ENCODE measurements around the gene TDRD7. TPM values are rescaled to one million over a fixed set of nuclear protein-coding genes. Genes with fewer than 3 reads are reported as not detected.
A peak's percentile ranks its signal among the peaks of the same experiment; 100 is the strongest.

The TDRD7 gene
- total and polyA plus RNA-seq, 9 of the 15 experiments (the other 6 are each of a cell fraction or from before 2014, with no cell fraction given): 2.2 to 7.7 (median 5.2) TPM

GRCh38 chr9:97368964-97369363 is 42.9 kb upstream of the TDRD7 start:
- no peak for ATAC-seq
- Histone ChIP-seq H3K9me1 (ENCODE audit: control insufficient read depth, insufficient read depth, low read length) (no peaks in the 10 kb centered on the region), H3K4me1 (replicated peaks in 1 of 2; ENCODE audit: control insufficient read depth in 2 of 2, insufficient read depth in 2 of 2, low read length in 2 of 2) (peaks cover 5 to 8% of the 10 kb centered on the region in 2 experiments), H3K27me3 (ENCODE audit: control insufficient read depth in 2 of 2, insufficient read depth in 2 of 2, low read length in 2 of 2) (no peaks in the 10 kb centered on the region), H3K27ac (ENCODE audit: extremely low read depth, low read depth, low read length) (no peak overlapping the region), H3K9ac (ENCODE audit: insufficient read depth in 1 of 2, low read depth in 2 of 2, low read length in 2 of 2) (no peak overlapping the region), H3K9me3 (replicated peaks; ENCODE audit: control insufficient read depth, insufficient read depth, low read depth, low read length) (0 out of 2 replicates have a peak, but pooled peaks cover 4% of the 10 kb centered on the region), H2AFZ (ENCODE audit: low read depth, low read length) (no peak overlapping the region), H3K4me2 (ENCODE audit: insufficient read depth, low read length) (no peak overlapping the region), H3K36me3 (ENCODE audit: control insufficient read depth, insufficient read depth, low read length) (no peaks in the 10 kb centered on the region), H3K79me2 (ENCODE audit: control insufficient read depth, insufficient read depth, low read length) (no peaks in the 10 kb centered on the region), H3K4me3 (no peak overlapping the region), H4K20me1 (replicated peaks; ENCODE audit: control insufficient read depth, insufficient read depth, low read length) (no peaks in the 10 kb centered on the region)
- POLR2A ChIA-PET: interaction anchor here (0.8 to 1.3 kb wide), 2 partner anchors 8 to 10 kb away, joined by 3 to 4 read pairs; no protein-coding TSS in a partner anchor
- in situ Hi-C loops (cut with MboI): no loop called here
- CTCF ChIA-PET (ENCODE audit: low intra/inter-chr PET ratio): no interaction called here
- peak; percentile 30 for TF ChIP-seq ZNF280A (IDR thresholded peaks at IDR 0.05; ENCODE audit: low read depth, partially characterized antibody)
- peak; percentile 40 for TF ChIP-seq RBM25 (IDR thresholded peaks at IDR 0.05; ENCODE audit: low read depth, low read length, severe bottlenecking)
- TF ChIP-seq NR2C2 (CRISPR knock-in tag; IDR thresholded peaks at IDR 0.05): no peak
- no peak for TF ChIP-seq NR2C2 (tag; IDR thresholded peaks at IDR 0.05)
- TF ChIP-seq IRF2 (CRISPR knock-in tag; IDR thresholded peaks at IDR 0.05): no peak
- no peak for TF ChIP-seq POLR2H (tag; IDR thresholded peaks at IDR 0.05; ENCODE audit: low read depth)
- TF ChIP-seq, protein P1, sequence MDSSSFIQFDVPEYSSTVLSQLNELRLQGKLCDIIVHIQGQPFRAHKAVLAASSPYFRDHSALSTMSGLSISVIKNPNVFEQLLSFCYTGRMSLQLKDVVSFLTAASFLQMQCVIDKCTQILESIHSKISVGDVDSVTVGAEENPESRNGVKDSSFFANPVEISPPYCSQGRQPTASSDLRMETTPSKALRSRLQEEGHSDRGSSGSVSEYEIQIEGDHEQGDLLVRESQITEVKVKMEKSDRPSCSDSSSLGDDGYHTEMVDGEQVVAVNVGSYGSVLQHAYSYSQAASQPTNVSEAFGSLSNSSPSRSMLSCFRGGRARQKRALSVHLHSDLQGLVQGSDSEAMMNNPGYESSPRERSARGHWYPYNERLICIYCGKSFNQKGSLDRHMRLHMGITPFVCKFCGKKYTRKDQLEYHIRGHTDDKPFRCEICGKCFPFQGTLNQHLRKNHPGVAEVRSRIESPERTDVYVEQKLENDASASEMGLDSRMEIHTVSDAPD (CRISPR knock-in tag; IDR thresholded peaks at IDR 0.05): no peak
- no peak for TF ChIP-seq SMC3 (conservative IDR thresholded peaks at IDR 0.05; ENCODE audit: insufficient read depth, low read depth, low read length)
- TF ChIP-seq ZBTB33 (CRISPR knock-in tag; IDR thresholded peaks at IDR 0.05): no peak
- WGBS (ENCODE audit: insufficient coverage, low coverage, missing lambda C conversion rate): 29% methylated on average over 1 of the region's 1 CpG
- no peak for FAIRE-seq
- no peak for DNase-seq (ENCODE audit: extremely low read depth in 1 of 4, low spot score in 3 of 4)
- no TSS peak for BruUV-seq (replicated peaks)
- intact Hi-C loops (cut with micrococcal nuclease): no loop called here

All from K562 (cell line).